MCF 10A (cell line): Measurements from ENCODE around the gene DDX19B. TPM values are rescaled to one million over a fixed set of nuclear protein-coding genes. Genes with fewer than 3 reads are reported as not detected.
A peak's percentile ranks its signal among the peaks of the same experiment; 100 is the strongest.

Experiments used
- BruUV-seq: library from RNA; stranded (reverse); fragments of 400-500 nt; replicated peaks from 2 replicates; lab custom pipeline; 2021; lab: Mats Ljungman, UMichigan
- CTCF ChIA-PET: fragments of 300-600 bp; sonication (Branson Sonifier 250); formaldehyde crosslinking; extraction: SDS; loops from one replicate; lab custom pipeline; 2021; ENCODE audit warnings: antibody characterized with exemption, inconsistent platforms; lab: Yijun Ruan, JAX
- POLR2A ChIA-PET: fragments of 300-600, 350-650 bp; sonication (Branson Sonifier 250); formaldehyde crosslinking; extraction: SDS; loops from one replicate; lab custom pipeline; 2020; ENCODE audit warnings: antibody characterized with exemption, inconsistent platforms; lab: Yijun Ruan, JAX
- DNase-seq: peaks from one replicate; pipeline ENCODE4 v3.0.0-alpha.2; 2018; ENCODE audit not compliant: unreplicated experiment
- H3K27ac Mint-ChIP-seq: one replicate; pipeline ENCODE4 v1.8.0; 2022; ENCODE audit warnings: mild to moderate bottlenecking, low read depth, mixed read lengths; ENCODE audit not compliant: unreplicated experiment
- H3K27me3 Mint-ChIP-seq: one replicate; pipeline ENCODE4 v1.8.0; 2022; ENCODE audit warnings: mixed read lengths; ENCODE audit not compliant: insufficient read depth, unreplicated experiment
- H3K36me3 Mint-ChIP-seq: one replicate; pipeline ENCODE4 v1.8.0; 2022; ENCODE audit warnings: mild to moderate bottlenecking, moderate library complexity, mixed read lengths; ENCODE audit not compliant: insufficient read depth, unreplicated experiment
- H3K4me1 Mint-ChIP-seq: one replicate; pipeline ENCODE4 v1.8.0; 2022; ENCODE audit warnings: mixed read lengths; ENCODE audit not compliant: insufficient read depth, unreplicated experiment
- H3K4me3 Mint-ChIP-seq: one replicate; pipeline ENCODE4 v1.8.0; 2022; ENCODE audit warnings: mild to moderate bottlenecking, moderate library complexity, mixed read lengths; ENCODE audit not compliant: unreplicated experiment
- H3K9me3 Mint-ChIP-seq: one replicate; pipeline ENCODE4 v1.8.0; 2022; ENCODE audit warnings: mixed read lengths; ENCODE audit not compliant: unreplicated experiment
- CTCF ChIP-seq: fragments of 200-600 bp; IDR thresholded peaks from one replicate; pipeline ENCODE4 v1.8.0; 2022; ENCODE audit warnings: antibody characterized with exemption, mild to moderate bottlenecking; ENCODE audit not compliant: unreplicated experiment
- intact Hi-C: fragments of 100-400 bp; cut with micrococcal nuclease; formaldehyde crosslinking; loops from 2 replicates; pipeline ENCODE4 v1.14.1; 2022
- total RNA-seq: library from RNA; stranded (reverse); gene quantifications from 2 replicates; pipeline ENCODE4 v1.2.3, GENCODE V29; 2022

Gene DDX19B
- total RNA-seq, 1 experiment from 2014 or later, result 38.6 TPM

- no peaks in the 10 kb centered on the region for H3K4me1 Mint-ChIP-seq
- intact Hi-C loops, result no loop called here
- H3K9me3 Mint-ChIP-seq, result no peaks in the 10 kb centered on the region
- no TSS peak for BruUV-seq
- TF ChIP-seq CTCF, result peak; percentile 90
- CTCF ChIA-PET, result interaction anchor here (0.6 to 1.7 kb wide), 14 partner anchors 10 to 1613 kb away, joined by 3 to 7 read pairs (median 4); no protein-coding TSS in a partner anchor
- H3K27me3 Mint-ChIP-seq, result no peaks in the 10 kb centered on the region
- H3K4me3 Mint-ChIP-seq, result peak within 1 kb of the TSS; percentile 79
- H3K36me3 Mint-ChIP-seq, result peaks cover 75% of the 10 kb centered on the region
- peak within 1 kb of the TSS; percentile 83 for H3K27ac Mint-ChIP-seq
- peak; percentile 93 for DNase-seq
- POLR2A ChIA-PET, result interaction anchor here (0.7 to 2.9 kb wide), 8 partner anchors 10 to 387 kb away, joined by 3 to 16 read pairs (median 6); partner anchors contain the start of genes AARS1, DDX19A and DDX19B
These were observed 47.2 kb upstream of the DDX19B start, which contains the start of gene EXOSC6 for GRCh38 chr16:70251629-70252354. Gene EXOSC6 (minus strand): TSS chr16:70251940. CDS start chr16:70251900, 40 bp downstream.

- CTCF ChIA-PET, result interaction anchor here (0.6 to 1.7 kb wide), 12 partner anchors 9 to 1612 kb away, joined by 3 to 7 read pairs (median 4); no protein-coding TSS in a partner anchor
- no peak for DNase-seq
- intact Hi-C loops, result no loop called here
- Mint-ChIP-seq H3K4me3 (peak overlapping the region; percentile 79), H3K4me1 (no peaks in the 10 kb centered on the region), H3K9me3 (no peaks in the 10 kb centered on the region), H3K36me3 (peaks cover 81% of the 10 kb centered on the region), H3K27ac (peak overlapping the region; percentile 83), H3K27me3 (no peaks in the 10 kb centered on the region)
- POLR2A ChIA-PET, result interaction anchor here (0.7 to 2.9 kb wide), 7 partner anchors 9 to 386 kb away, joined by 3 to 16 read pairs (median 7); partner anchors contain the start of genes AARS1, DDX19A and DDX19B
- TF ChIP-seq CTCF, result peak; percentile 48
- BruUV-seq, result TSS peak; percentile 58
These were observed 46.5 kb upstream of the DDX19B start for GRCh38 chr16:70252355-70252988.

GRCh38 chr16:70253291-70254106 is 45.5 kb upstream of the DDX19B start:
- peaks cover 92% of the 10 kb centered on the region for H3K36me3 Mint-ChIP-seq

More at GRCh38 chr16:70253291-70254106, 45.5 kb upstream of the DDX19B start:
- Mint-ChIP-seq H3K4me3 (no peak overlapping the region), H3K9me3 (no peaks in the 10 kb centered on the region), H3K27me3 (no peaks in the 10 kb centered on the region), H3K27ac (no peak overlapping the region), H3K4me1 (no peaks in the 10 kb centered on the region)
- no TSS peak for BruUV-seq
- CTCF ChIA-PET, result interaction anchor here (0.6 to 1.6 kb wide), 10 partner anchors 10 to 785 kb away, joined by 3 to 6 read pairs (median 4); no protein-coding TSS in a partner anchor
- POLR2A ChIA-PET, result no interaction called here
- peak; percentile 39 for TF ChIP-seq CTCF
- peak; percentile 46 for DNase-seq
- intact Hi-C loops, result no loop called here
